Nephron (organoid): ENCODE data around the gene UGDH.
"Not testable (repeated sequence)": the region's sequence is repeated elsewhere in the genome, so short reads cannot be mapped to it uniquely, and the experiment has no call there.

ENCODE experiments used
- H3K27ac Mint-ChIP-seq, 3 experiments: 2 replicates each; pipeline ENCODE4 v1.8.0; 2020; ENCODE audit warnings: mixed read lengths in 3 of 3, mild to moderate bottlenecking in 2 of 3, moderate library complexity in 1 of 3
- H3K27me3 Mint-ChIP-seq: 2 replicates; pipeline ENCODE4 v1.8.0; 2021; ENCODE audit warnings: low read depth, mild to moderate bottlenecking, moderate library complexity, mixed read lengths
- H3K36me3 Mint-ChIP-seq: 2 replicates; pipeline ENCODE4 v1.8.0; 2020; ENCODE audit warnings: low read depth, mixed read lengths
- H3K4me1 Mint-ChIP-seq: 2 replicates; pipeline ENCODE4 v1.8.0; 2020; ENCODE audit warnings: mixed read lengths
- H3K4me3 Mint-ChIP-seq, 3 experiments: 2 replicates each; pipeline ENCODE4 v1.8.0; 2020; ENCODE audit warnings: mild to moderate bottlenecking in 3 of 3, mixed read lengths in 3 of 3, moderate library complexity in 2 of 3
- H3K9me3 Mint-ChIP-seq: 2 replicates; pipeline ENCODE4 v1.8.0; 2020; ENCODE audit warnings: mixed read lengths
- CTCF ChIP-seq, 3 experiments: fragments of 200-600 bp; sonication (generic); IDR thresholded peaks; one replicate each; pipeline ENCODE4 v1.5.0; 2021; ENCODE audit warnings: antibody characterized with exemption in 3 of 3; ENCODE audit not compliant: unreplicated experiment in 3 of 3

Gene UGDH

GRCh38 chr4:39518484-39518883, 8.8 kb downstream of the UGDH start:
- no peaks in the 10 kb centered on the region for H3K27me3 Mint-ChIP-seq
- H3K4me1 Mint-ChIP-seq, result peaks cover 16% of the 10 kb centered on the region
- H3K27ac Mint-ChIP-seq, result no peak overlapping the region
- H3K9me3 Mint-ChIP-seq, result no peaks in the 10 kb centered on the region
- no peak for TF ChIP-seq CTCF (IDR thresholded peaks at IDR 0.05; ENCODE audit: unreplicated experiment in 3 of 3)
- H3K4me3 Mint-ChIP-seq, result no peak overlapping the region
- peaks cover 28% of the 10 kb centered on the region for H3K36me3 Mint-ChIP-seq

- no peak for TF ChIP-seq CTCF (IDR thresholded peaks at IDR 0.05; ENCODE audit: unreplicated experiment in 3 of 3)
- Mint-ChIP-seq H3K27ac (no peak overlapping the region), H3K36me3 (peaks cover 44% of the 10 kb centered on the region), H3K9me3 (no peaks in the 10 kb centered on the region), H3K4me3 (no peak overlapping the region), H3K4me1 (peaks cover 5% of the 10 kb centered on the region), H3K27me3 (no peaks in the 10 kb centered on the region)
These were observed 10.8 kb downstream of the UGDH start for GRCh38 chr4:39516407-39516966.

- H3K27me3 Mint-ChIP-seq, H3K4me3 Mint-ChIP-seq, H3K4me1 Mint-ChIP-seq, H3K9me3 Mint-ChIP-seq, H3K27ac Mint-ChIP-seq: not testable (repeated sequence)
- peaks cover 40% of the 10 kb centered on the region for H3K36me3 Mint-ChIP-seq
These were observed 11.4 kb downstream of the UGDH start for GRCh38 chr4:39515669-39516401.

GRCh38 chr4:39514888-39515401, 12.3 kb downstream of the UGDH start:
- Mint-ChIP-seq H3K27me3 (no peaks in the 10 kb centered on the region), H3K4me3 (no peak overlapping the region), H3K4me1 (no peaks in the 10 kb centered on the region), H3K9me3 (no peaks in the 10 kb centered on the region), H3K27ac (peak overlapping the region in 2 of 3 experiments; percentile 31 to 82), H3K36me3 (peaks cover 49% of the 10 kb centered on the region)
- TF ChIP-seq CTCF (IDR thresholded peaks at IDR 0.05; ENCODE audit: unreplicated experiment in 3 of 3), result no peak

- H3K9me3 Mint-ChIP-seq, H3K27ac Mint-ChIP-seq, H3K4me3 Mint-ChIP-seq, H3K4me1 Mint-ChIP-seq, H3K27me3 Mint-ChIP-seq: not testable (repeated sequence)
- H3K36me3 Mint-ChIP-seq, result peaks cover 55% of the 10 kb centered on the region
These were observed 13.0 kb downstream of the UGDH start for GRCh38 chr4:39514266-39514665.

GRCh38 chr4:39510348-39510929, 16.8 kb downstream of the UGDH start:
- no peak for TF ChIP-seq CTCF (IDR thresholded peaks at IDR 0.05; ENCODE audit: unreplicated experiment in 3 of 3)
- no peaks in the 10 kb centered on the region for H3K9me3 Mint-ChIP-seq
- no peak overlapping the region for H3K4me3 Mint-ChIP-seq
- H3K4me1 Mint-ChIP-seq, result no peaks in the 10 kb centered on the region
- H3K27me3 Mint-ChIP-seq, result no peaks in the 10 kb centered on the region
- no peak overlapping the region for H3K27ac Mint-ChIP-seq
- H3K36me3 Mint-ChIP-seq, result peaks cover 72% of the 10 kb centered on the region
